GM19324 (cell line): ENCODE measurements around the gene VPS41.

ENCODE experiments used
- ATAC-seq: cut with Tn5 transposase; IDR thresholded peaks from one replicate; pipeline ENCODE4 v1.9.1; 2021; ENCODE audit warnings: mild to moderate bottlenecking, moderate library complexity; ENCODE audit not compliant: unreplicated experiment, low FRiP score

VPS41 gene

GRCh38 chr7:38822549-38822948 lies 86.4 kb downstream of the VPS41 start:
- ATAC-seq, result no peak

DNA sequence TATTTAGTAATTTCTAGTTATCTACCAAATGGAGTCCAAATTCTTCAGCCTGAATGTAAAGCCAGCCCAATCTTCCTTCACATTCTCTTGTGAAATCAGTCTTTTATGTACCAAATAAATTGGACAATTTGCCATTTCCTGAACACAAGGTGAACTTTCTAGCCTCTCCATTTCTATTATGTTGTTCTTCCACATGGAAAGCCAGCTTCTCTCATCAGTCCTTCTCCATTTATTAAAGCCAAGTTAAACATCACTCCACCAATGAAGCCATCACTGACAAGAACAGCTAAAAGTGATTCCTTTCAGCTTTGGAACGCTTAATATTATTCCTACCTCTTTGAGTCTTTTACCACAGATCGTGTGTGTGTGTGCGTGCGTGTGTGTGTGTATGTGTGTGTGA lies 88.4 kb downstream of the VPS41 start:
- ATAC-seq, result no peak

DNA sequence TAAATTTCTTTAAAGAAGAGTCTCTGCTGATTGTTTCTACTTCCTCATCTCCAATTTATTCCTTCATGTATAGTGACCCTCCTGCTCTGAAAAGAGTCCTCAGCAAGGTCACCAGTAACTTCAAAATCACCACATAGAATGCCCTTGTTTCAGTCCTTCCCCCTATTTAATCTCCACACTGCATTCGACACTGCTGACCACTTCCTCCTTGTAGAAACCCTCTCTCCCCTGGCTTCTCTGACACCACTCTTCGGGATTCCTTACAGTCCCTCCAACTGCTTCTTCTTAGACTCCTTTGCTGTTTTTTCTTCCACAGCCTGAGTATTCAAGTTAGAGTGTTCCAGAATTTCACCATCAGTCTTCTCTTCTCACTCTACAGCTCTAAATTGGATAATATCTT lies 89.5 kb downstream of the VPS41 start:
- no peak for ATAC-seq

DNA sequence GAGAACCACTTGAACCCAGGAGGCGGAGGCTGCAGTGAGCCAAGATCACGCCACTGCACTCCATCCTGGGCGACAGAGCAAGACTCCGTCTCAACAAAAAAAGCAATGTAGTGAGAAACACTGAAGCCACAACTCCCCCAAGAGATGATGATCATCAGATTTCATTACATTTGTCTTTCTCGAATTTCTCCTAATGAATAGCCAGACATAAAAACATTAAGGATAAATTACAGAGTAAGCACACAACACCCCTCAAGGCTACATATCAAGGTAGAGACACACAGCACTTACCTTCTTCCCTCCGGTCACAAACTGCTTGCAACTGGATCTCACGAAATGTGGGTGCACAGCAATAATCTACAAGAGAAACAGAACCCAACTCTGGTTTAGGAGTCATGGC lies 91.5 kb downstream of the VPS41 start:
- ATAC-seq, result no peak

DNA sequence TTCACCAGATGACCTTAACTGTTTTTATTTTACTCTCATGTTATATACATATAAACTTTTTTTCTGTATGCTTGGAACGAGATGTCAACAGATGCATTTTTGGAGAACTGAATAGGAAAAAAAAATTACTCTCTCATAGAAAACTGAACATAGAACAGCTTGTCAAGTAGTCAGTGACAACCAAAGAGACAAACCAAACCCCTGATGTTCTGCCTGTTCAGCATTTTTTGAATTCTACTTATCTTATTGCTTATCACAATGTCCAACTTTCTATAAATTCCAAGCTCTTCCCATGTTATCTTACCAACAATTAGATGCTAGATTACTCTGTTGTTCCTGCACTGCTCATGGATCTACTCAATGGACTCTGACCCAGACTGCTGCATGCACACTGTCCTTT lies 95.2 kb downstream of the VPS41 start:
- no peak for ATAC-seq

DNA sequence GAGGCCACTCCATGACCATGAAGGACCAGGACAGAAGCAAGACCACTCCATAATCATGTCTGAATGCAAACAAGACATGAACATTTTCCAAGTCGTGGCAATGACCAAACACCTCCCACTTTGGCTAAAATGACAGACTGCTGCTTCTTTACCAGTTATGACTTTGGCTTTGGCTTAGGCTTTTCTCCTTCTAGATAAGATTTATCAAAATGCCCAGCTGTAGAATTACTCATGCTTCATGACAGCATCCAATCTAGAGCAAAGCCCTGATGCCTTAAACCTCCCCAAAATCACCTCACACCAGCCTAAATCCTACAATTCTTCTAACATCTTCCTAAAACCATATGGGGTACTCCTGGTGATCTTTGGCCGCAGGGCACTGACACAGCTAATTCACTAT lies 102.1 kb downstream of the VPS41 start:
- ATAC-seq, result no peak

DNA sequence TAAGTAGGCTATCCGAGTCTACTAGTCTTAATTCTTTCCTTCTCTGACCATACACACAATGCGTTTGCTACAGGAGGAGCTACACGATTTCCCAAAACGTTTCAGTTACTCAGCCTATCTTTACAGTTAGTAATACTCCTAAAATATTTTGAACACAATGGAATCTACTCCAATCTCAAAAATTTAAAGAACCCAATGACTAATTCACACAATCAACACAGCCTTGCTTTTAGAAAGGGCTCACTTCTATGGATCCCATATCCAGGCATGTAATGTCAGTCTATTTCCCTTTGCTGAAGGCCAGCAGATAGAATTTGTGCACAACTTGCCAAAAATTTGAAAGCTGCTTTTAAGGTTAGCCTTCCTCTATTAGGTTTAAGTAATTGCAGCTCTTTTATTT lies 107.2 kb downstream of the VPS41 start:
- no peak for ATAC-seq

- ATAC-seq, result no peak
Measured at GRCh38 chr7:38798552-38799267, 110.3 kb downstream of the VPS41 start.

DNA sequence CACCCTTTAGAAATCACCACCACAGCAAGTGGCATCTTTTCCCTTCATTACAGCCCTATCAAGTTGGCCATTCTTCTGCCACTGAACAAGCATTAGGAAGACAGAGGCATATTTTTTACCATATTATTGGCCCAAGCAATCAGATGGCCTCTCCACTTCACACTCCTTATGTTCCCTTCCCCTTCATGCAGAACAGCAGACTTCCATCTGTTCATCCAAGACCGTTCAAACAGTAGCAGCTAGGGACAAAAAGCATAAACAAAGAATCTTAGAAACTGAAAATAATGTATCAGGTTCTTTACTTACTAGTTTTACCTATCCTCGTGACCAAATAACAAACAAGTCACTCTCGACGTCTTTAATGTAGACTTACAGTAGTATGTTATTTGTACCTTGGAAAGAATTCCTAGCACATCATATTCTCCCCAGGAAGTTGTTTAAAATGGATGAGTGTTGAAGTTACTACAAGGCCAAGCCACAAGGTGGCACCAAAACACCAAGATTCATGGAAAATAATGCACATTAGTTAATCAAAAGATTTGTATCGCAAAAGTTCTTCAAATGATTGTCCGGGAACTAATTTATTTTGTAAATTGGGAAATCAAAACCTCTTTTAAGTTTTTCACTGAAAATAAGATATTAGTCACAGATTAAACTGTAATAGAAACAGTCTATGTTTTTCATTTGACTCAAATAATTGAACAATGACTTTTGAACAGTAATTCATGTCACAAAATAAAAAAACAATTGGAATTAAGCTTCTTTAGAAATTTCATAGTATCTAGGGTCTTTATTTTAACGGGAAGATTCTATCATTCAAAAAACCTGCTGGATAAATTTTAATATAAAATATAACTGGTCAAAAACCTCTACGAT lies 112.1 kb downstream of the VPS41 start:
- ATAC-seq, result no peak

GRCh38 chr7:38795593-38795992 lies 113.4 kb downstream of the VPS41 start:
- ATAC-seq, result no peak

DNA sequence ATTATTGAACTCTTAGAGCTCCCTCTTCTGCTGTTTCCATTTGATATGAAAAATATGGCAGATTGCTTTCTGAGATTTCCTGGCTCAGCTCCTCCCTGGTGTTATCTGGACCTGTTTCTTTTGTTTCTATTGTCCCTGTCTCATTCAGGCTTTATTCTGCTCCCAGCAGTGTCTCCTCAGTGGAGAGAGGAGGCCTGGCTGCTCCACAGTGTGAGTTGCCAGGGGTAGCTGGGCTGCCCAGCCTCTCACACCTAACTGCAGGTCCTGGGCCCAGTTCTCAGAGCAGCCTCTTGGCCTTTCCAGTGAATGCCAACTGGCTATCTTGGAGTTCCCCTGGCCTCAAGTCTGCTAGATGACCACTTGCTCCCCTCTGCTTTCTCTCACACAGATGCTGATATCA lies 127.0 kb downstream of the VPS41 start:
- ATAC-seq, result no peak

GRCh38 chr7:38777609-38778008 lies 131.4 kb downstream of the VPS41 start:
- ATAC-seq, result no peak

- no peak for ATAC-seq
Measured at GRCh38 chr7:38775506-38776175, 133.3 kb downstream of the VPS41 start.

- no peak for ATAC-seq
Measured at GRCh38 chr7:38773430-38773829, 135.6 kb downstream of the VPS41 start.

DNA sequence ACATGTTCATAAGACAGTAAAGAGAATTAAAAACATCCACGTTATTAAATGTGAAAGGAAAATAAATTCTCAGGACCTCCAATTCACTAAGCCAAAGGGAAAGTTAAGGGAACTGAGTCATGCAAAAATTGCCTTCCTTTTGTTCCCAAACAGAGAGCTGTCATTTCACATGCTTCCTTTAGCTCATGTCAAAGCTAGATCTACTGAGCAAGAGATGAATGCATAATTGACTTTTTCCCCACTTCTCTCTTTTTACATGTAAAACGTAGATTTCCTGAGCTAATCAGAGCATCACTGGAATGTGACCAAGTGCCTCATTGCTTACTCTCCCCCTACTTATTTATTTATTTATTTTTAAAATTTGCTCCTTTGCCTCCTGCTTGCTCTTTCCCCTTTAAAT lies 148.8 kb downstream of the VPS41 start:
- ATAC-seq, result no peak

DNA sequence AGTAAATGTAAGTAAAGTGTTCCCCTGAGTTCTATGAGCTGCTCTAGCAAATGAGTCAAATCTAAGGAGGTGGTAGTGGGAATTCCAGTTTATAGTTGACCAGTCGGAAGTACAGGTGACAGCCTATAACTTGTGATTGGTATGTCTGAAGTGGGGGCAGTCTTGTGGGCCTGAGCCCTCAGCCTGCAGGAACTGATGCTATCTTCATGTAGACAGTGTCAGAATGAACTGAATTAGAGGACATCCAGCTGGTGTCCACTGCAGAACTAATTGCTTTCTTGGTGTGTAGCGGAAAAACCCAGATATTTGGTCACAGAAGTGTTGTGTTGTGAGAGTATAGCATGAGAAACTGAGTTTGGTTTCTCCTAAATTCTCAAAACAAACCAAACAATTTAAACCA lies 150.0 kb downstream of the VPS41 start:
- no peak for ATAC-seq

DNA sequence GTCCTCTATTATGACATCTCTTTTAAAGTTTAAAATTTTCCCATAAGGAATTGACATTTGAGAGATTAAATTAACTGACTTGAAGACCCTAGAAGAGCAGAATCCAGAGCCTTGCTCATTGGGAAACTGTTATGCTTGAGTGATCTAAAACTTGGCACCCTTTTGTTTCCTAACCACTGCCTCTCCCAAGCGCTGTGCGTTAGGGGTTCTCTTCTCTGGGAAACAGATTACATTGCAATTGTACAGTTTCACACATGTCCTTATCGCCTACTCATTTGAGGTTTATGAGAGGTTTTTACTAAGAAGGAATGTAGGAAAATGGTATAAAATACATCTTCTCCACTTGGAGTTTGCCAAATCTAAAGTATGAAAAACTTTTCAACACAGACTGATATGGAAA lies 151.1 kb downstream of the VPS41 start:
- no peak for ATAC-seq

DNA sequence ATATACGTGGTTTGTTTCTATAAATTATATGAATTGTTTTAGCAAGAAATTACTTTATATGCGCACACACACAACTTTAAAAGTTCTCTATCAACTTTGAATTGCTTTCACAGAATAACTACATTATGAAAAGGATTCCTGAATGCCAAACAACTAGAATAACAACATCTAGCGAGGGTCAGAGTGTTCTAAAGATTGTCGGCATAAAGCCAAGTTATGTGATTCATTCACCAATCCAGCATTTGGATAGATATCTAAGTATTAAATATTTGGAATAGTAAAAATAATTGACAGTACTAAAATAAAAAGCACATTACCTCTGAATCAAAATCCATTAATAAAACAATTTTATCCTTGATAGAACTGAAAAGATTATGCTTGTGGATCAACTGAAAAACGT lies 152.5 kb downstream of the VPS41 start:
- ATAC-seq, result no peak

GRCh38 chr7:38753347-38753746 lies 155.6 kb downstream of the VPS41 start:
- ATAC-seq, result no peak

- ATAC-seq, result no peak
Measured at GRCh38 chr7:38751416-38751815, 157.6 kb downstream of the VPS41 start.

- ATAC-seq, result no peak
Measured at GRCh38 chr7:38748056-38748610, 160.9 kb downstream of the VPS41 start.
